Right lobe of liver (tissue), 6 donors: Measurements from ENCODE around the gene SLC47A2. TPM values are rescaled to one million over a fixed set of nuclear protein-coding genes. Genes with fewer than 3 reads are reported as not detected.

Experiments used
- ATAC-seq, 4 donors: fragments of 200-7000 bp; cut with Tn5 transposase; one replicate each; pipeline ENCODE4 v1.9.1; 2020; ENCODE audit warnings: mild to moderate bottlenecking in 4 of 4, moderate library complexity in 4 of 4
- DNase-seq, 3 donors: peaks; one replicate each; pipeline ENCODE4 v3.0.0-alpha.2; 2020
- H3K27ac ChIP-seq, 3 donors: fragments of 200-600 bp; one replicate each; pipeline ENCODE4 v1.8.0; 2022
- H3K27me3 ChIP-seq, 2 donors: fragments of 200-600 bp; one replicate each; pipeline ENCODE4 v1.8.0; 2022
- H3K36me3 ChIP-seq, 4 donors: fragments of 200-600 bp; sonication (generic) in 1 of 4; one replicate each; pipeline versions ENCODE4 v1.5.1 to v1.8.0; 2017 to 2022; ENCODE audit warnings: control low read depth in 1 of 4
- H3K4me1 ChIP-seq, 4 donors: fragments of 200-600 bp; sonication (generic) in 1 of 4; one replicate each; pipeline versions ENCODE4 v1.5.1 to v1.8.0; 2017 to 2022; ENCODE audit warnings: control low read depth in 1 of 4
- H3K4me3 ChIP-seq, 3 donors: fragments of 200-600 bp; one replicate each; pipeline ENCODE4 v1.8.0; 2022
- H3K9me3 ChIP-seq, 4 donors: fragments of 200-600 bp; sonication (generic) in 1 of 4; one replicate each; pipeline versions ENCODE4 v1.5.1 to v1.8.0; 2017 to 2022; ENCODE audit warnings: control low read depth in 1 of 4
- CTCF ChIP-seq, 4 donors: fragments of 200-600 bp in 3 of 4; fragments of 450-650 bp in 1 of 4; IDR thresholded peaks; one replicate each; pipeline versions ENCODE4 v1.5.1 to v1.8.0; 2016 to 2022; ENCODE audit warnings: antibody characterized with exemption in 4 of 4, mild to moderate bottlenecking in 2 of 4
- POLR2A ChIP-seq: fragments of 450-650 bp; IDR thresholded peaks from one replicate; pipeline ENCODE4 v1.6.1; 2017; ENCODE audit warnings: antibody characterized with exemption, mild to moderate bottlenecking
- WGBS: methylation state at CpG from one replicate; pipeline ENCODE4 v1.1.6; 2018; ENCODE audit warnings: low coverage, low lambda C conversion rate; ENCODE audit not compliant: insufficient coverage; ENCODE audit errors: missing lambda C conversion rate; 5-methylcytosine and 5-hydroxymethylcytosine counted together
- intact Hi-C, 2 donors: fragments of 100-400 bp; cut with DNase I; formaldehyde crosslinking; loops; one replicate each; pipeline versions ENCODE4 v1.11.2 to v1.14.1; 2022
- total RNA-seq, 6 experiments: library from RNA; depleted of rRNA in 2 of 6; stranded (reverse); fragments of >200 nt in 2 of 6; fragmentation: NEBNext Ultra II Directional in 3 of 6; extraction: Animal tissue kit (Norgen Biotek cat#: 25700) in 3 of 6; gene quantifications; one replicate each; pipeline versions ENCODE4 v1.1.0 to v1.2.4, GENCODE V29; 2016 to 2023
- donor health status: DM: no; HTN: yes; CAD: no.
- donor health status: DM: no; HTN: no; CAD: no.
- donor health status: DM: no; HTN: no; CAD: no.
- donor health status: DM: no; HTN: yes; CAD: no.
- donor health status: DM: no; HTN: yes; CAD: no.

The SLC47A2 gene
- total RNA-seq, 6 experiments from 2014 or later = not detected

DNA sequence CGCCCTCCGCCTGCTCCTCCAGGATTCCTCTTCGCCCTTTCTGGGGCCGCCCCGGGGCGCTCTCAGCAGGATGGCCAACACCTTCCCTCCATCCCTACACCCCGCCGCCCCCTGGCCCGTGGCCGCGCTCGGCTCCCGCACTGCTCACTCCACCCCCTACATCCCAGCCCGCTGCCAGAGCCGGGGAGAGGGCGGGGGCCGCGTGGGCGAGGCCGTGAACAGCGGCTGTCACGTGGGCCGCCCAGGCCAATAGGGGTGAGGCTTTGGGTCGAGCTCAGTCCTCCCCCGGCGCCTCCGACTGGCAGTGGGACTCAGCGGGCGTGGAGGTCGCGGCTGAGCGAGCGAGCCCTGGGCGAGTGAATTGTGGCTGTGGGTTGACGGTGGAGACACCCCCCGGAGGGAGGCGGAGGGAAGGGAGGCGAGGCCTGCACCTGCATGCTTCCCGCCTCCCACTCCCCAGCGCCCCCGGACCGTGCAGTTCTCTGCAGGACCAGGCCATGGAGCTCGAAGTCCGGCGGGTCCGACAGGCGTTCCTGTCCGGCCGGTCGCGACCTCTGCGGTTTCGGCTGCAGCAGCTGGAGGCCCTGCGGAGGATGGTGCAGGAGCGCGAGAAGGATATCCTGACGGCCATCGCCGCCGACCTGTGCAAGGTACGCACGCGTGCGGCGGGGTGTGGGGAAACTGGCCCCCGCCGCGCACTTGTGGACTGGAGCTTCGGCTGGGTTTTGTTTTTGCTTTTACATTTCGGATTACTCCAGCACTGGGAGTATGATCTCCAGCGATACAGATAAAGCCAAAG is 67.7 kb downstream of the SLC47A2 start, which contains the start of gene ALDH3A2:
ALDH3A2 (plus strand) TSS at position 277 of the 799 bp plus-strand sequence; CDS start at position 498, 221 bp downstream.
- TF ChIP-seq POLR2A (peak; percentile 95), CTCF (IDR thresholded peaks at IDR 0.05) (peak in 3 of 4 donors; percentile 5 to 40 (median 23))
- intact Hi-C loops = loop anchor here in 1 of 2 donors (10.0 kb wide), 1 partner anchor 94 kb away; no protein-coding TSS in a partner anchor
- Histone ChIP-seq H3K36me3 (peaks cover 0 to 5% (median 2%) of the 10 kb centered on the region in 4 donors), H3K4me1 (peaks cover 0 to 46% (median 17%) of the 10 kb centered on the region in 4 donors), H3K9me3 (no peaks in the 10 kb centered on the region), H3K4me3 (peak within 1 kb of the TSS; percentile 59 to 76 (median 68)), H3K27me3 (no peaks in the 10 kb centered on the region), H3K27ac (peak within 1 kb of the TSS; percentile 90 to 97 (median 96))
- DNase-seq (peak; percentile 99), ATAC-seq (peak; percentile 81 to 93 (median 85))
- WGBS = 0% methylated on average over 4 of the region's 71 CpGs

- Histone ChIP-seq H3K4me3 (peak overlapping the region; percentile 59 to 76 (median 68)), H3K9me3 (no peaks in the 10 kb centered on the region), H3K4me1 (peaks cover 0 to 49% (median 18%) of the 10 kb centered on the region in 4 donors), H3K27ac (peak overlapping the region; percentile 90 to 97 (median 96)), H3K36me3 (no peaks in the 10 kb centered on the region), H3K27me3 (no peaks in the 10 kb centered on the region)
- 1% methylated on average over 19 of the region's 37 CpGs for whole genome bisulfite sequencing
- TF ChIP-seq POLR2A = no peak
- no peak for TF ChIP-seq CTCF (IDR thresholded peaks at IDR 0.05)
- ATAC-seq = peak; percentile 11 to 20 (median 14)
- intact Hi-C loops = loop anchor here in 1 of 2 donors (10.0 kb wide), 1 partner anchor 93 kb away; no protein-coding TSS in a partner anchor
- DNase-seq = peak; percentile 67 to 75 (median 73)
These were observed 68.5 kb downstream of the SLC47A2 start for GRCh38 chr17:19647697-19648474.

DNA sequence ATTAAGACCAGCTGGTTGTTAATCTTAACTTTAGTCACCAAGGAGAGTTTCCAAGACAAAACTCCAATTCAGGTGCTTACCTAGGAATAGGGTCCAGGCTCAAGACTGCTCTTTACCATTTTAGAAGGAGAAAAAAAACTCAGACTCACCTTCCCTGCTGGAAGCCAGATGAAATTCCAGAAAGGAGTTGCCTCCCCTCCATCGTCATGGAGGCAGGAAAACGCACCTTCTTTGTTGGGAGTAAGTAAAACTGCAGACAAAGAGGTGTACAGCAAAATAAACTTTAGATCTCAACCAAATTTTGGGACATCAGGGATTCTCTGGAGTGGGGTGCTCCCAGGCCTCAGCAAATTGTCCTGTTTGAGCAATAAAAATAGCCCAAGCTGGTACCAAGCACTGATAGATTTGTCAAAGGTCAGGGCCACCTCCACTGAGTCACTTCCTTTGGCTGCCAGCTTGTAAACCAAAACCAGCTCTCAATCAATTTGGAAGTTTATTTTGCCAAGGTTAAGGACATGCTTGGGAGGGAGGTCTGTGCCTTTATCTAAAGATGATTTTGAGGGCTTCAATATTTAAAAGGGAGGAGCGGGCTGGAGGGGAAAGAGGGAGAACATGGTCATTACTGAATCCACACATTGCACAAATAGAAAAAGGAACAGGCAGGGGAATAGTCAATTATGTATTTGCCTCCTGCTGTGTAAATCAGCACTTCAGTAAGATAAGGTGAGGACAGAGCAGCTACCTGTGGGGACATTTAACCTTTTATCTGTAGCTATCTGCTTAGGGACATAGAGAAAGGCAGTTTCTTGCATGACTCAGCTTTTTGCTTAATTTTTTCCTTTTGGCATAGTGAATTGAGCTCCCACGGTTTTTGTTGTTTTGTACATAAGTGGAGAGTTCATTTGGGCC is 69.3 kb downstream of the SLC47A2 start:
- intact Hi-C loops = loop anchor here in 1 of 2 donors (10.0 kb wide), 1 partner anchor 92 kb away; no protein-coding TSS in a partner anchor
- ATAC-seq (peak in 3 of 4 donors; percentile 5 to 13 (median 5)), DNase-seq (peak in 2 of 3 donors; percentile 48 to 72)
- peak overlapping the region; percentile 90 to 97 (median 96) for H3K27ac ChIP-seq
- WGBS = 20% methylated on average over 4 of the region's 4 CpGs
- TF ChIP-seq CTCF (IDR thresholded peaks at IDR 0.05) (no peak), POLR2A (peak; percentile 24)
- H3K27me3 ChIP-seq = no peaks in the 10 kb centered on the region
- H3K4me1 ChIP-seq = peaks cover 0 to 45% (median 16%) of the 10 kb centered on the region in 4 donors
- no peaks in the 10 kb centered on the region for H3K9me3 ChIP-seq
- H3K36me3 ChIP-seq = no peaks in the 10 kb centered on the region
- H3K4me3 ChIP-seq = peak overlapping the region; percentile 33 to 68 (median 59)
